Cardiac fibroblast (primary cell): ENCODE results near the gene PPP2R5A.

ENCODE experiments used
- DNase-seq, 2 donors: peaks; one replicate each; pipeline versions ENCODE4 v3.0.0 to v3.0.0-alpha.2; 2010; ENCODE audit warnings: low read depth in 2 of 2
- H3K4me3 ChIP-seq, 2 donors: replicated peaks in 1 of 2; 1 replicate in 1 of 2; 2 replicates in 1 of 2; pipeline ENCODE4 v1.5.1; 2011; ENCODE audit warnings: low read depth in 2 of 2, low read length in 2 of 2, mild to moderate bottlenecking in 2 of 2, moderate library complexity in 1 of 2
- TF ChIP-seq, protein P1 (sequence below): IDR thresholded peaks from one replicate; pipeline ENCODE4 v1.5.1; 2011; ENCODE audit warnings: low read depth, mild to moderate bottlenecking, low read length, inconsistent platforms

PPP2R5A gene

DNA sequence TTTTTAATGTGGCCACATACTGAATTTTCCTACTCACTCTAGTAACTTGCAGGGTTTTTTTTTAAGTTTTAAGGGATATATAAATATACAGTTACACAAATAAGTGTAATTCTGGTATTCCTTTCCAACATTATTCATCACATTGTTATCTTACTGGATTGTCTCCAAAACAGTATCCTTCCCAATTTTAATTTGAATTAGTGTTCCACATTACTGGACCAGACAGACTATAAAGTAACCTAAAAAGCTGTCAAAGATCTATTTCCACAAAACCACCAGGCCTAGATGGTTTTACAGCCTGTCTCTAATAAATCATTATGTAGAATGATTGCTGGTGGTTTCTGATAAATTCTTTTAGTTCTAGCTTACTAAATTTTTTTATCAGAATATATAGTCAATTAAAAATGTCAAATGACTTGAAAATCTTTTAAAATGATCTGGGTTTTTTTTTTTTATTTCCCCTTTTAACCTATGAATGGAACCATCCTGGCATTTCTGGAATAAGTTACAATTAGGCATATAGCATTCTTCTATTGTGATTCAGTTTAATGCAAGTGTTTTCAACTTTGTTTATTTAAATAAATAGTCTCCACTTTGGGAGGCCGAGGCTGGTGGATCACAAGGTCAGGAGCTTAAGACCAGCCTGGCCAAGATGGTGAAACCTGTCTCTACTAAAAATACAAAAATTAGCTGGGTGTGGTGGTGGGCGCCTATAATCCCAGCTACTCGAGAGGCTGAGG lies 70.2 kb downstream of the PPP2R5A start:
- peak in 1 of 2 donors; percentile 8 for DNase-seq
- TF ChIP-seq, protein P1, sequence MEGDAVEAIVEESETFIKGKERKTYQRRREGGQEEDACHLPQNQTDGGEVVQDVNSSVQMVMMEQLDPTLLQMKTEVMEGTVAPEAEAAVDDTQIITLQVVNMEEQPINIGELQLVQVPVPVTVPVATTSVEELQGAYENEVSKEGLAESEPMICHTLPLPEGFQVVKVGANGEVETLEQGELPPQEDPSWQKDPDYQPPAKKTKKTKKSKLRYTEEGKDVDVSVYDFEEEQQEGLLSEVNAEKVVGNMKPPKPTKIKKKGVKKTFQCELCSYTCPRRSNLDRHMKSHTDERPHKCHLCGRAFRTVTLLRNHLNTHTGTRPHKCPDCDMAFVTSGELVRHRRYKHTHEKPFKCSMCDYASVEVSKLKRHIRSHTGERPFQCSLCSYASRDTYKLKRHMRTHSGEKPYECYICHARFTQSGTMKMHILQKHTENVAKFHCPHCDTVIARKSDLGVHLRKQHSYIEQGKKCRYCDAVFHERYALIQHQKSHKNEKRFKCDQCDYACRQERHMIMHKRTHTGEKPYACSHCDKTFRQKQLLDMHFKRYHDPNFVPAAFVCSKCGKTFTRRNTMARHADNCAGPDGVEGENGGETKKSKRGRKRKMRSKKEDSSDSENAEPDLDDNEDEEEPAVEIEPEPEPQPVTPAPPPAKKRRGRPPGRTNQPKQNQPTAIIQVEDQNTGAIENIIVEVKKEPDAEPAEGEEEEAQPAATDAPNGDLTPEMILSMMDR, result no peak
- no peak overlapping the region for H3K4me3 ChIP-seq

- TF ChIP-seq, protein P1, result no peak
- no peak overlapping the region for H3K4me3 ChIP-seq
- DNase-seq, result no peak
These were observed 74.7 kb downstream of the PPP2R5A start for GRCh38 chr1:212359794-212360479.

DNA sequence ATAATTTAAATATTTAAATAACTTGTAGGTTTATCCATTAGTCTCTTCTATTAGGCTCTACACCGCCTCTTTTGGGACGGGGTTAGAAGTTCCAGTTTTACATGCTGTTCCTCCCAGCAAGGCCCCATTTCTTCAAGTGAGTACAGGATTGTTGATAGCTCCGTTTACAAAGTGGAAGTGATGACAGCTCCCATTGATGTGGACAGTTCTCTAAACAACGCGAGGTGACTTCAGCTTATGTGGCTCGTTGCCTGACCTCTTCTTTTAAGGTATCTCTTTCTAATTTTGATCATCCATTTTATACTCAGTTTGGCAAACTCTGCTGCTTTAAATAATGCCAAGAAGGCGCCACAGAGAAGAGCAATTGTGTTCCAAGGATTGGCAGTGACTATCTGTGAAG lies 79.8 kb downstream of the PPP2R5A start:
- TF ChIP-seq, protein P1, result no peak
- no peak for DNase-seq
- H3K4me3 ChIP-seq, result no peak overlapping the region

- H3K4me3 ChIP-seq, result no peak overlapping the region
- TF ChIP-seq, protein P1, result no peak
- DNase-seq, result peak; percentile 33 to 62
These were observed 81.7 kb downstream of the PPP2R5A start for GRCh38 chr1:212366901-212367300.

DNA sequence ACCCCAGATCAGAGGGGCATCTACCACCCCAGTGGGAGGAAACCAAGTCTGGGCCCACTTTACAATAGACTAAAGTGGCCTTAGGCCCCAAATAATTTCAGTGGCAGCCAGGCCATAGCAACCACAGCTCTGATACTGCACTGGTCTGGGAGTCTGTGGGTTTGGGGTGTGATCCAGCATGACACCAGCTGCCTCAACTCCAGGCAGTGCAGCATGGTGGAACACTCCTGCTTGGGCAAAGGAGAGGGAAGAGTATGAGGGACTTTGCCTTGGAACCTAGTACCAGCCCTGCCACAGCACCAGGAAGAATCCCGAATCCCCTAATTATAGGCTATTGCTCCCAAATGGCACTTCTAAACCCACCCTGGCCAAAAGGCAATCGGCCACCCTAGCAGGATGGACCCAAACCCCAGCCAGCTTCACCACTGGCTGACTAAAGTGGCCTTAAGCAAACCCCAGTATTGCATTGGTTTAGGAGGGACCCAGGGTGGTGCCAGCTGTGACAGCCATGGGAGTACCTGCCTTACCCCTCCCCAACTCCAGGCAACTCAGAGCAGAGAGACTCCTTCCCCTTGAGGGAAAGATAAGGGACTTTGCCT lies 82.4 kb downstream of the PPP2R5A start:
- no peak overlapping the region for H3K4me3 ChIP-seq
- TF ChIP-seq, protein P1, result no peak
- no peak for DNase-seq

DNA sequence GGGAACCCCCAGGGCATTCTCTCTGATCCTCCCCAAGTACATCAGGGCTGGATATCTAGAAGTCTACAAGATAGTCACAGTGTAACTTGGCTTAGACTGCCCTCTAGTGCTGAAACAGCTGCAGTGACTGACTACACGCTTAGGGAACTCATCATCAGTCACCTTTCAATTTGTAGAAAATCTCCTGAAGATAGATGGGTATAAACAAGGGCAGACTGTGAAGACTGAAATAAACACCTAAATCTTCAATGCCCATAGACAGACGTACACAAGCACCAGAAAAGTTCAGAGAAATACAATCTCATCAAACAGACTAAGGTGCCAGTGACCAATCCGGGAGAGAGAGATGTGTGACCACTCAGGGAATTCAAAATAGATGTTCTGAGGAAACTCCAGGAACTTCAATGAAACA lies 82.9 kb downstream of the PPP2R5A start:
- TF ChIP-seq, protein P1, result peak; percentile 94
- H3K4me3 ChIP-seq, result no peak overlapping the region
- DNase-seq, result peak; percentile 83 to 88
